ENCODE results near the gene OSBPL3. TPM values are rescaled to one million over a fixed set of nuclear protein-coding genes. Genes with fewer than 3 reads are reported as not detected.

The OSBPL3 gene
- total and polyA plus RNA-seq, 2 donors (not counting 1 experiment from before 2014, with no cell fraction given): 13.5 to 67.6 TPM

DNA sequence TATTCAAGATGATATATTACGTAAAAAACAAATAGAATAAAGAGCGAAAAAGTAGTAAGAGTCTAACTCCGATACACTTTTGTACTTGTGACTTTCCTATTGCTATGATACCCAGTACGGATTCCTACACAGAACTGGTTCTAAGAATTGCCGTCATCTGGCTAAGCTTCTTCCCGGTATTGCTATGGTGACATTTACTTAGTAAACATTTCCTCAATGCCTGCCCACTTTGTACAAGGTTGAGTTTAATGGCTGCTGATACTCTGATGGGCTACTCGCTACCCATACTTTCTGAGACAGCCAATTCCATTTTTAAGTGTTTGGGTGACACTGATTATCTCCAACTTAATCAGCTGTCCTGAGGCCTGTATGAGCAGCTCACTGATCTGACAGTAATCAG is 55.6 kb downstream of the OSBPL3 start:
- Mint-ChIP-seq H3K27me3 (no peaks in the 10 kb centered on the region), H3K4me3 (no peak overlapping the region), H3K9me3 (ENCODE audit: insufficient read depth) (no peaks in the 10 kb centered on the region), H3K4me1 (peaks cover 37% of the 10 kb centered on the region), H3K27ac (no peak overlapping the region)
- POLR2A ChIA-PET: no interaction called here
- Histone ChIP-seq H3K4me3 (ENCODE audit: control extremely low read depth in 1 of 5, extremely low read depth in 1 of 5, insufficient read depth in 1 of 5, low read depth in 2 of 5, low read length in 4 of 5) (no peak overlapping the region), H3K79me2 (ENCODE audit: control insufficient read depth, insufficient read depth, low read length) (peaks cover 46% of the 10 kb centered on the region), H3K27me3 (replicated peaks in 1 of 4; ENCODE audit: control extremely low read depth in 1 of 4, control insufficient read depth in 3 of 4, insufficient read depth in 4 of 4, low read length in 3 of 4) (no peaks in the 10 kb centered on the region), H2AFZ (ENCODE audit: insufficient read depth, low read depth, low read length, poor library complexity, severe bottlenecking) (no peak overlapping the region), H3K4me2 (replicated peaks; ENCODE audit: low read depth, low read length, poor library complexity, severe bottlenecking) (no peak overlapping the region), H3K9ac (ENCODE audit: low read length) (no peak overlapping the region), H3K4me1 (ENCODE audit: control insufficient read depth in 2 of 2, insufficient read depth in 2 of 2, low read length in 2 of 2) (peaks cover 0 to 8% of the 10 kb centered on the region in 2 donors), H4K20me1 (ENCODE audit: control insufficient read depth, insufficient read depth, low read length, poor library complexity, severe bottlenecking) (no peaks in the 10 kb centered on the region), H3K9me3 (ENCODE audit: control extremely low read depth in 1 of 3, control insufficient read depth in 2 of 3, insufficient read depth in 1 of 3, low read length in 2 of 3) (no peaks in the 10 kb centered on the region), H3K36me3 (replicated peaks in 1 of 2; ENCODE audit: control extremely low read depth in 1 of 2, control insufficient read depth in 1 of 2, extremely low read depth in 1 of 2, insufficient read depth in 2 of 2, low read length in 1 of 2) (no peaks in the 10 kb centered on the region), H3K27ac (ENCODE audit: low read length in 2 of 2) (no peak overlapping the region)
- no peak for TF ChIP-seq EZH2 (IDR thresholded peaks at IDR 0.05; ENCODE audit: borderline replicate concordance, insufficient read depth, low read depth, low read length, poor library complexity, severe bottlenecking)
- TF ChIP-seq, protein P1, sequence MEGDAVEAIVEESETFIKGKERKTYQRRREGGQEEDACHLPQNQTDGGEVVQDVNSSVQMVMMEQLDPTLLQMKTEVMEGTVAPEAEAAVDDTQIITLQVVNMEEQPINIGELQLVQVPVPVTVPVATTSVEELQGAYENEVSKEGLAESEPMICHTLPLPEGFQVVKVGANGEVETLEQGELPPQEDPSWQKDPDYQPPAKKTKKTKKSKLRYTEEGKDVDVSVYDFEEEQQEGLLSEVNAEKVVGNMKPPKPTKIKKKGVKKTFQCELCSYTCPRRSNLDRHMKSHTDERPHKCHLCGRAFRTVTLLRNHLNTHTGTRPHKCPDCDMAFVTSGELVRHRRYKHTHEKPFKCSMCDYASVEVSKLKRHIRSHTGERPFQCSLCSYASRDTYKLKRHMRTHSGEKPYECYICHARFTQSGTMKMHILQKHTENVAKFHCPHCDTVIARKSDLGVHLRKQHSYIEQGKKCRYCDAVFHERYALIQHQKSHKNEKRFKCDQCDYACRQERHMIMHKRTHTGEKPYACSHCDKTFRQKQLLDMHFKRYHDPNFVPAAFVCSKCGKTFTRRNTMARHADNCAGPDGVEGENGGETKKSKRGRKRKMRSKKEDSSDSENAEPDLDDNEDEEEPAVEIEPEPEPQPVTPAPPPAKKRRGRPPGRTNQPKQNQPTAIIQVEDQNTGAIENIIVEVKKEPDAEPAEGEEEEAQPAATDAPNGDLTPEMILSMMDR (IDR thresholded peaks at IDR 0.05): no peak
- CTCF ChIA-PET: no interaction called here
- WGBS (ENCODE audit: insufficient coverage): no CpG with 5 or more reads among the region's 7 CpGs
- DNase-seq (no peak), ATAC-seq (ENCODE audit: low read depth) (no peak)
- intact Hi-C loops (cut with micrococcal nuclease): no loop called here

DNA sequence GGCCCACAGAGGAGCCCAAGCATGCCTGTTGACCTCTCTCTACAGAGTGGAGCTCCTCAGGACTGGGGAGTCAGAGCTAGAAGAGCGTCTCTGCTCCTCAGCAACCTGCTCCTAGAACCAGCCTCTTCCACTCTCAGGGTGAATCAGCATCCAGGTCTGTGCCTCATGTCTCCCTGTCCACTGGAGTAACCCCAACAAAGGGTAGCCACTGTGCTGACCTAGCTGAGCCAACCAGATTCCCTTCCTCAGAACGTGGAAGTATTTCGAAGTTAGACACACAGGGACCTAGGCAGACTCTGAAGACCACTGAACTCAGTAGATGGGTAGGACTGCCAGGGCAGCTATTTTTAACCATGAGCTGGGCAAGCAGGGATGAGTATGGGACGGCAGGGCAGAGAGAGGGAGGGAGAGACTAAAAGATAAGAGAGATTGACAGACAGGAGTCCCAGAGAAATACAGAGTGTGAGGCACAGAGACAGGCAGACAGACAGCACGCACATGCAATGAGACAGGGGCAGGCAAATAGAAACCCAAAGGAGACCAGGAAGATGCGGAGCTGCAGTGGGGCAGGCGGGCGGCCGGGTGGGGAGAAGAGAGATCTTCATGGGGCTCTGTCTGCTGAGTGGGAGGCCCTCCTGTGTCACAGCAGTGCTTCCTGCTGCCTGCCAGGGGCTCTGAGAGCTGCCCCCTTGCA is 56.7 kb downstream of the OSBPL3 start:
- H3K9me3 ChIP-seq (ENCODE audit: control extremely low read depth in 1 of 3, control insufficient read depth in 2 of 3, insufficient read depth in 1 of 3, low read length in 2 of 3): no peaks in the 10 kb centered on the region
- DNase-seq: no peak
- intact Hi-C loops (cut with micrococcal nuclease): no loop called here
- H3K4me3 ChIP-seq (ENCODE audit: control extremely low read depth in 1 of 5, extremely low read depth in 1 of 5, insufficient read depth in 1 of 5, low read depth in 2 of 5, low read length in 4 of 5): no peak overlapping the region
- no peak overlapping the region for H3K9ac ChIP-seq (ENCODE audit: low read length)
- H3K4me1 ChIP-seq (ENCODE audit: control insufficient read depth in 2 of 2, insufficient read depth in 2 of 2, low read length in 2 of 2): peaks cover 0 to 8% of the 10 kb centered on the region in 2 donors
- 97% methylated on average over 6 of the region's 9 CpGs for WGBS (ENCODE audit: insufficient coverage)
- no peak overlapping the region for H2AFZ ChIP-seq (ENCODE audit: insufficient read depth, low read depth, low read length, poor library complexity, severe bottlenecking)
- ChIA-PET CTCF (no interaction called here), POLR2A (no interaction called here)
- H3K27ac Mint-ChIP-seq: no peak overlapping the region
- ATAC-seq (ENCODE audit: low read depth): no peak
- H3K4me2 ChIP-seq (replicated peaks; ENCODE audit: low read depth, low read length, poor library complexity, severe bottlenecking): no peak overlapping the region
- H3K4me1 Mint-ChIP-seq: peaks cover 44% of the 10 kb centered on the region
- no peak overlapping the region for H3K27ac ChIP-seq (ENCODE audit: low read length in 2 of 2)
- peaks cover 51% of the 10 kb centered on the region for H3K79me2 ChIP-seq (ENCODE audit: control insufficient read depth, insufficient read depth, low read length)
- no peaks in the 10 kb centered on the region for H3K27me3 ChIP-seq (replicated peaks in 1 of 4; ENCODE audit: control extremely low read depth in 1 of 4, control insufficient read depth in 3 of 4, insufficient read depth in 4 of 4, low read length in 3 of 4)
- TF ChIP-seq EZH2 (IDR thresholded peaks at IDR 0.05; ENCODE audit: borderline replicate concordance, insufficient read depth, low read depth, low read length, poor library complexity, severe bottlenecking): no peak
- TF ChIP-seq, protein P1 (IDR thresholded peaks at IDR 0.05): no peak
- no peaks in the 10 kb centered on the region for H3K36me3 ChIP-seq (replicated peaks in 1 of 2; ENCODE audit: control extremely low read depth in 1 of 2, control insufficient read depth in 1 of 2, extremely low read depth in 1 of 2, insufficient read depth in 2 of 2, low read length in 1 of 2)
- H3K9me3 Mint-ChIP-seq (ENCODE audit: insufficient read depth): no peaks in the 10 kb centered on the region
- H3K4me3 Mint-ChIP-seq: no peak overlapping the region
- H3K27me3 Mint-ChIP-seq: no peaks in the 10 kb centered on the region
- no peaks in the 10 kb centered on the region for H4K20me1 ChIP-seq (ENCODE audit: control insufficient read depth, insufficient read depth, low read length, poor library complexity, severe bottlenecking)

All from B cell (primary cell).